GF-D8 (cell line): Measurements from ENCODE around the gene DENND1A.

ENCODE experiments used
- DNase-seq: peaks from one replicate; lab custom pipeline; 2025; lab: John Stamatoyannopoulos, UW

The DENND1A gene

DNA sequence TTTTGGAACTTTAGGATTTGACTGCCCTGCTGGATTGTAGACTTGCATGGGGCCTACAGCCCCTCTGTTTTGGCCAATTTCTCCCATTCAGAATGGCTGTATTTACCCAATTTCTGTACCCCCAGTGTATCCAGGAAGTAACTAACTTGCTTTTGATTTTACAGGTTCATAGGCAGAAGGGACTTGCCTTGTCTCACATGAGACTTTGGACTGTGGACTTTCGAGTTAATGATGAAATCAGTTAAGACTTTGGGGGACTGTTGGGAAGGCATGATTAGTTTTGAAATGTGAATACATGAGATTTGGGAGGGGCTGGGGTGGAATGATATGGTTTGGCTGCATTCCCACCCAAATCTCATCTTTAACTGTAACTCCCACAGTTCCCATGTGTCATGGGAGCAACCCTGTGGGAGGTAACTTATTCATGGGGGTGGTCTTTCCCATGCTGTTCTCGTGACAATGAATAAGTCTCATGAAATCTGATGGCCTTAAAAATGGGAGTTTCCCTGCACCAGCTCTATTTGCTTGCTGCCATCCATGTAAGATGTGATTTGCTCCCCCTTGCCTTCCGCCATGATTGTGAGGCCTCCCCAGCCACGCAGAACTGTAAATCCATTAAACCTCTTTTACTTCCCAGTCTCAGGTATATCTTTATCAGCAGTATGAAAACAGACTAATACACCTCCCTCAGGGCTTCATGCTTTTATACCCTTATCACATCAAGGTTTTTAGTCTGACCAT, 206.6 kb downstream of the DENND1A start:
- no peak for DNase-seq

DNA sequence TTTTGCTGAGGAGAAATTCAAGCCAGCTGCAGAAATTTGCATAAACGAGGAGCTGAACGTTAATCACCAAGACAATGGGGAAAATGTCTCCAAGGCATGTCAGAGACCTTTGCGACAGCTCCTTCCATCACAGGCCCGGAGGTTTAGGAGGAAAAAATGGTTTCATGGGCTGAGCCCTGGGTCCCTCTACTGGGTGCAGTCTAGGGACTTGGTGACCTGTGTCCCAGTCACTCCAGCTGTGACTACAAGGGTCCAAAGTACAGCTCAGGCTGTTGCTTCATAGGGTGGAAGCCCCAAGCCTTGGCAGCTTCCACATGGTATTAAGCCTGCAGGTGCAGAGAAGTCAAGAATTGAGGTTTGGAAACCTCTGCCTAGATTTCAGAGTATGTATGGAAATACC, 207.5 kb downstream of the DENND1A start:
- no peak for DNase-seq

DNA sequence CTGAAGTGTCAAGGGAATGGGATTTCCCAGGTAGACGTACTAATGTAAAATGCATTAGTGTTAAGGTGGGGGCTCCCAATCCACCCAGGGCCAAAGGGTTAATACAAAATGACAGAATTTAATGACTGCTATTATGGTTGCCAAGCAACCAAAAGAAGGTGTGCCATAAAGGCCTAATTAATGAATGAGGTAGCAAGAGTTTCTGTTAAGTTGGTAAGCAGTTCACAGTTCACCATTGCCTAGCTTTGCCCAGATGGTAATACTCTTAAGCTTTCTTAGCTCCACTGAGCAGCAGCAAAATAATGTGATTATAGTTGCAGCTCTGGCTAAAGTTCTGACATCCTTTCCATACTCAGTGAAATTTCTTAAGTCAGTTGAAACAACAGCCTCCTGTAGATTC, 211.7 kb downstream of the DENND1A start:
- no peak for DNase-seq

DNA sequence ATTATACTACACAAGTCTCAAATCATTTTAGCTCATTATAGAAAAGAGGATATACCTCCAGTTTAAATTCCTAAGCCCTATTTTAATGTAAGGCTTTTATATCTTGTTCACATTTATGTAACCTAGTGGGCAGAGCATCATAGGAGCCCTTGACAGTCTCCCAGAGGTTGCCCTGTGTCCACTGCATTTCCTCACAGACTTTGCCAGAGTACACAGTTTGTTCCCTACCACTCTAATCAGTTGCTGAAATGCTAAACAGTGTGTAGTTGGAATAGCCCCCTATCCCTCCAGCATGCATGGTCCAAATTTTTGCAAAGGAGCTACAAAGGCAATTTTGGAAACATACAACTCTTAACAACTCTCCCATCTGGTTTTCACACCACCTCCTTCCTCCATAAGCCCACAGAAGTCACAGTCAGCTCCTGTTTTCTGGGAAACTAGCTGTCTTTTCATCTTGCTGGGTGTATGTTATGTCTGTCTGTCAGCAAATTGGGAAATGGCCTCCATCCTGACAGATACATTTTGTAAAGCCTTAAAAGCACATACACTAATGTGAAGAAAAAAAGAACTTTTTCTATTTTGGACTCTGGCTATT, 212.2 kb downstream of the DENND1A start:
- DNase-seq: no peak

DNA sequence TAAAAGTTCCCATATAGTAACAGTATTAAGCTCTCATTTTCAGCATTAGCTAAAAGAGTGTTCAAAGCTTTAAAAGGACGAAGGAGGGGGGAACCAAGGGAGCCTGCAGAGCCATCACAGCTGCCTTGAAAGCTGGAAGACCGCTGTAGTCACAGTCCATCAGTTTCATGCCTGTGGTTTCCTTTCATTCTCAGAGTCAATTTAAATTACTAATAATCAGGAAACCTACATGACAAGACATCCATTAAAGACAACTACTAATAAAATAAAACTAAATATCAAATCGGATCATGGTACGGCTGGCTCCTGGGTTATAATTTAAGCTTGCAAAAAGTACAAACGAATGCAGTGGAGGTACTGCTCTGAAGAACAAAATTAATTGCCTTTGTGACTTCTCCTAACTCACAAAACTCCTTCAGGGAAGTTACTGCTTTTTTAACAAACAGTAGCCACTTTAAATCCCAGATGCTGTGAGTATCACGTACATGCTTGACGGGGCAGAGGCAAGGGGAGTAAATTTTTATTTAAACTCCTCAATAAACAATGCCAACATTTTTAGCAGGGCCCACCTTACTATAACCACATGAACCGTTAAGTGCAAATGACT, 213.5 kb downstream of the DENND1A start:
- no peak for DNase-seq

DNA sequence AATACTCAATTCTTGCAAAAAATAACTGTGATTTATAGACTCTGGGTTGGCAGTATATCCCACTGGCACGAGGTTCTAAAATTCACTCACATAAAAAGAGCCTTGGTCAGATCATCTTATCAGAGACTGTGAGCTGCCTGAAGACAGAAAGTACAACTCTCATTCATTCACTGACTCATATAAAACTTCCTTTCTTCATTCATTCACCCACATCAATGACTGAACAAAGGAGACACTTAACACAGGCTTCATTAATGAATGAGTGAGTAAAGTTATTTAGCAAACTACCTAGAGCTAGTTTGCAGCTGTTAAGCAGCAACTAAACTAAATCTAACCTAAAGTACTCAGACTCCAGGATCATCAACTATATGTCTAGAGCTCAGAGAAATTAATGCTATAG, 214.7 kb downstream of the DENND1A start:
- no peak for DNase-seq

DNA sequence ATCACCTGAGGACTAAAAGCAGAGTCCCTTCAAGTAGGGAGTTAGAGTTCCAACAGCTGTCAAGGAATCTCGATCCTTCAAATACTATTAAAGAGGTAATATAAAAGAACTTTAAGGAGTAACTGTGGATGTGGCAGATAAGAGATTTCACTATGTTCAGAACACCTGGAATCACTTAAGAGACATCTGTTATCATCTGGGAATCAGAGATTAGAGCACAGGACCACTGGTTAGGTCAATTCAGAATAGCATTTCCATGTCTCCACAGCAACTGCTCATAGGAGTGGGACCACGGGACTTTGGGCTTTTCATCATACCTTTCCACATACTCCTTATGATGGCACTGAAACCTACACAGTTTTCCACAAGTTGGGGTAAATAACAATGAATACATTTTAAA, 216.6 kb downstream of the DENND1A start:
- DNase-seq: no peak

DNA sequence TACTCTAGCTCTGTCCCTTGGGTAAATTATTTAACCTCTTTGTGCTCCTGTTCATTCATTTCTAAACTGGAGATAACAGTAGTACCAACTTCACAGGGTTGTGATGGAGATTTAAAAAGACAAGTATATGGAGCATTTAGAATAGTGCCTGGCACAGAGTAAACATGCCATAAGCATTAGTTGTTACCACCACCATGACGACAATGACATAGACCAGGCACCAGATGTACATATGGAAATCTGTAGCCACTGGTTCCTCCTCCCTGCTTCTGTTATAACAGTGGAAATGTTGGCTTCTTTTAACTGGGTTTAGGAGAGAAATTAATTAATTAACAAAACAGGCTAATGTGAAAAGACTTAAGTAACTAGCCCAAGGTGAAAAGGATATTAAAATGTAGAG, 217.5 kb downstream of the DENND1A start:
- no peak for DNase-seq

DNA sequence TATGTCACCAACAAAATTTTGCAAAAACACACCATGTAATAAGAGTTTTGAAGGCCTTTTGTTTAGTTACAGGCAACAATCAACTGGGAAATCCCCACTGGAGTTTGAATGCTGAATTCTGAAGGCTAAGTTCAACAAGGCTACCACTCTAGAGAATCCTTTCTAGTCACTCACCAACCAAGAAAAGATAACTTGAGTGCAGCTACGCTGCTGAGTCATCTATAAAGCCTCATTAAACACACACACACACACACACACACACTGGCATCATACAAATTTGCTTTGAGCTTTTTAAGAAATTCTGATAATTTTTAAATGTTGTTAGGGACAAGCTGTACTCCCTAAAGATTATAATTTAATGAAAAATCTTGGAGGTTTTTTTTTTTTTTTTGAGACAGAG, 219.6 kb downstream of the DENND1A start:
- no peak for DNase-seq

DNA sequence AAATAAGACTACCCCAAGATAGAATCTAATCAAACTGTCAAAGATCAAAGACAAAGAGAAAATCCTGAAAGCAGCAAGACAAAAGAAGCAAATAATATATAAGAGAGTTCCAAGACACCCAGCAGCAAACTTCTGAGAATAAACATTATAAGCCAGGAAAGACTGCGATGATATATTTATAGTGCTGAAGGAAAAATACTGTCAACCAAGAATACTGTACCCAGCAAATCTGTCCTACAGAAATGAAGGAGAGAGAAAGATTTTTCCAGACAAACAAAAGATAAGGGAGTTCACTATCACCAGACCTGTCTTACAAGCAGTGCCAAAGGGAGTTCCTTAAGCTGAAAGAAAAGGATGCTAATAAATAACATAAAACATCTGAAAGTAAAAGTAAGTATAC, 227.4 kb downstream of the DENND1A start:
- no peak for DNase-seq

DNA sequence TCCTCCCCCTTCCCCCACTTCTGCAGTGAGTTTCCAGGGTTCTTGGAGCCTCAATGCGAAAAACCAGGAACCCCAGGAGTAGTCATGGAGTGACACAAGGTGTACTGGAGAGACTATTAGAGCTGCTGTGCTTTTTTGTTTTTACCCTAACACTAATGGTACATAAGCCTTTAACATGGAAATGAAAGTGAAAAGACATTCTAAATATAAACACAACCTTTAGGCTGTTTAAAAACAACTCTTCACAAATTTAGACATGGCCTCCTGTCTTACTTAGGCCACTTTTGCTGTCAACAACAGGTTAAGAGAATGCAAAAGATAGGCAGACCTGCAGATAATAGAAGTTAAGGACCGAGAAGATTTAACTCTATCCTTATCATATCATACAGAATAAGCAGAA, 232.2 kb downstream of the DENND1A start:
- DNase-seq: no peak

DNA sequence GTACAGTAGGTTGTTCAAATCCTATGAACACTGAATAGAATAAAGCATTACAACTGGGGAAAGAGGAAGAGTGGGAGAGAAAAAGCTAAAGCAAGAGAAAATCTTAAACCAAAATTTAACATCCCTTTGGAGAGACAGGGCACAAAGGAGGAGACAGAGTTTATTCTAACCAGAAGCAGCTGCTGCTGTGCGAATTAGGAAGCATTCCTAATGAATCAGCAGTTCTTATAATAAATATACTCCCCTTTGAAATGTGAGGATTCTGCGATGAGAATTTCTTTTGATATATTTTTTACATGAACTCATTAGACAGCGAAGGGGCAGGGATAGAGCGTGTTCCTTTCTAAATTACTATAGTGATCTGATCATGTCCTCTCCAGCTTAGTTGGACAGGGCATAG, 233.4 kb downstream of the DENND1A start:
- DNase-seq: no peak

DNA sequence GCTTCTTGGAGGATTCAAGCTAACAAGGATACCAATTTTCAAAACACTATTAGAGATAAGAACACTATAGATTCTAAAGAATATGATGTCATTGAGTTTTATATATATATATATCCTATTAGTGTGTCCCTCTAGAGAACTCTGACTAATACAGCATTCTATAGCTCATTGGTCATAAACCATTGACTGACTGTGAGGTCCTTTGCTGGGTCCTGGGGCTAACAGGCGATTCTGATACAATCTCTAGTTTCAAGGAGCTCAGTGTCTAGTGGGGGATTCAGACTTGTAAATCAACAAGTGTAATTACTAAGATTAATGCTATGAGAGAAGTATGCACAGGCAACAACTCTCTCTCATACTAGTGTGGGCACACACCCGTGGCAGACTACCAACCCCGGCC, 234.5 kb downstream of the DENND1A start:
- no peak for DNase-seq

DNA sequence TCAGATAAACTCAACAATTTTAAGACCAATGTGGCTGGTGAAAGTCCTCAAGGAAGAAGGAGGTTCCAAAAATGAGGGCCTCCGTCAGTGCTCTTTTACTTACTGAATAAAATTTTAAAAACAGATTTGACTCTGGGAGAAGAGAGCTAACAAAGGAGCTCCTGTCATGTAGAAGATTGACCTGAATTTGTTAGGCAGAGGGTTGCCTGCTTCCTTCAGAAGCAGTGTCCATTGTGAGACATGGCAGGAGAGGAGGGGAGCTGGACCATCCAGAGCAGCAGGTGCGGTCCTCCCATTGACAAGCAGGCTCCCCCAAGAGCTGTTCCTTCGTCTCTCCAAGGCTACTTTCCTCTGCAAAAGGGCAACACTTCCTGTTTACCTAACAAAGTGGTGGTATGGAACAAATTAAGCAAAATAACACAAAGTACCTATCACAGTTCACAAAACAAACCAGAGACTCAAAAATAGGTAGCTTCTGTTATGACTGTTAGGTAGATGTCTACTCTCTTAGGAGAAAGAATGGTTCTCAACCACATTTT, 238.1 kb downstream of the DENND1A start:
- DNase-seq: no peak

DNA sequence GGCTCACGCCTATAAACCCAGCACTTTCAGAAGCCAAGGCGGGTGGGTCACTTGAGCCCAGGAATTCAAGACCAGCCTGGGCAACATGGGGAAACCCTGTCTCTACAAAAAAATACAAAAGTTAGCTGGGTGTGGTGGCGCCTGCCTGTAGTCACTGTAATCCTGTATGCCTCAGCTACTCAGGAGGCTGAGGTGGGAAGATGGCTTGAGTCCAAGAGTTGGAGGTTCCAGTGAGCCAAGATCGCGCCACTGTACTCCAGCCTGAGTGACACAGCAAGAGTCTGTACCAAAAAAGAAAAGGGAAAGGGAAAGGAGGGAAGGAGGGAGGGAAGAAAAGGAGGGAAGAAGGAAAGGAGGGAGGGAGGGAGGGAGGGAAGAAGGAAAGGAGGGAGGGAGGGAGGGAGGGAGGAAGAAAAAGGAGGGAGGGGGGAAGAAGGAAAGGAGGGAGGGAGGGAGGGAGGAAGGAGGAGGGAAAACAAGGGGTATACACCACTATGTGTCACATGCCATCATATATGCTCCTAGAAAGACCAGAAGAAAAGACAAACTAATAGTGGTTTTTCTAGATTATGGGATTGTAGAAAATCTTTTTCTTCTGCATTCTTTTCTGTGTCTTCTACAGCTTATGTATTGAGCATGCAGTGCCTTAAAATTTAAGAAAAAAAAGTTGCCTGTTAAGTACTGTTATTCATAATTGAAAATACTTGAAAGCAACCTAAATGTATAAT, 240.1 kb downstream of the DENND1A start:
- DNase-seq: no peak

DNA sequence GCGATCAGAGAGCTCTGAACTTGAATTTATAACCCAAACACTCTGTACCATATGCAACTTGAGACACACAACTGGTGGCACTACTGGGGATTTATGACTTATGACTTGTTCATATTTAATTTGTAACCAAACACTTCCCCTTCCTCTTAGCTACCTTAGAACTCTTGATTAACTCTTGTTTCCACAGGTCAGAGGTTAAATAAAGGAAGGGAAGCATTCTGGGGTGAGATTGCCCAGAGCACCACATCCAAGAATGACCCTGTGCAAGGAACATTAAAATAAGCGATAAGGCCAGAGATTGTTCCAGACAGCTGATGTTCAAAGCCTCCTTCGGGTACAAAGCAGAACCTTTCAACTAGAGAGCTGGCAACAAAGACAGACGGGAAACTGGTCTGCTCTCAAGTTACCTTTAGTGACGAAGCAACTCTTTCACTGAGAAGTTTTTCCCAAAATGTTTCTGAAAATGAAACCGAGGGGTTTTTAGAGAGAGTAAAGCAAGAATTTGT, 242.6 kb downstream of the DENND1A start:
- DNase-seq: no peak

DNA sequence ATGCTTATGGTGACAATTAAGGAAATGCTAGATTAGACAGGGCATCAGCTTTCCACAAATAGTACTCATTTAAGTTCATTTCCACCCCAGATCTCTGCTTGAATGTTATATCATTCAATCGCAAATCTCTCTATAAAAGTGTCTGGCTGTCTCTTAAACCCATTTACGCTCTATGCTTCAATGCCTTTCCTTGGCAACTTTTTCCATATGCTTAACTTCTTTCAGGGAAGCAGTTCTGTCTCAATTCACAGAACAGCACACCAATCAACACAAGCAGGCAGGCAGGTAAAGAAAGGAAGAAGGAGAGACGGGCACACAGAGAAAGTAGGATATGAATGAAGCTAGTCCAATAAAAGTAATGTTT, 243.1 kb downstream of the DENND1A start:
- no peak for DNase-seq

DNA sequence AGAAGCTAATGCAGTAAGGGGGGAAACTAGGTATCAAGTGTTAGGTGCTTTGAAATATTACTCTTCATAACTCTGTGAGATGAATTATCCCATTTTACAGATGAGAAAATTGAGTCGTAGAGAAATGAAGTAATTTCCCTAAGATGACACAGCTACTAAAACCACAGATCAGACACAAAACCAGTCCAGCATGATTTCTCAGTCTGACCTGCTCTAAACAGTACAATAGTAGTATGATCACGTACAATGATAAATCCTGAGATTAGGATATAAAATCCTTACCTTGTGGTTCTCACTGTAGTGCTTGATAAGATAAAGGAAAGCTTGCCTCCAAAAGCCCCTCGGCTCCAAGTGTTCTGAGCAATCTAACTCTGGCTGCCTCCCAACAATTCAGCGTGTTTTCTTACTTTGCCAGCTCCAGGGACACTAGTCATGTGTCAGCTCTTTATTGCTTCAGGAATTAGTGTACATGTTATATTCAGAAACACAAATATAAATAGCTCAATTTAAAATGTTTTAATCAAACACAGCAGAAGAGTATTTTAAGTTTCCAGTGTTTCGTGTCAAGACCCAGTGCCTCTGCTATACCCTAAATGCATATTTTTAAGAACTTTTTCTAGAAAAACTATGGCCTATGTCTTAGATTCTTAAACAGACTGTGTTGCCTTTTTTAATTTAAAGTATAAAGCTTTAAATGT, 243.6 kb downstream of the DENND1A start:
- no peak for DNase-seq

DNA sequence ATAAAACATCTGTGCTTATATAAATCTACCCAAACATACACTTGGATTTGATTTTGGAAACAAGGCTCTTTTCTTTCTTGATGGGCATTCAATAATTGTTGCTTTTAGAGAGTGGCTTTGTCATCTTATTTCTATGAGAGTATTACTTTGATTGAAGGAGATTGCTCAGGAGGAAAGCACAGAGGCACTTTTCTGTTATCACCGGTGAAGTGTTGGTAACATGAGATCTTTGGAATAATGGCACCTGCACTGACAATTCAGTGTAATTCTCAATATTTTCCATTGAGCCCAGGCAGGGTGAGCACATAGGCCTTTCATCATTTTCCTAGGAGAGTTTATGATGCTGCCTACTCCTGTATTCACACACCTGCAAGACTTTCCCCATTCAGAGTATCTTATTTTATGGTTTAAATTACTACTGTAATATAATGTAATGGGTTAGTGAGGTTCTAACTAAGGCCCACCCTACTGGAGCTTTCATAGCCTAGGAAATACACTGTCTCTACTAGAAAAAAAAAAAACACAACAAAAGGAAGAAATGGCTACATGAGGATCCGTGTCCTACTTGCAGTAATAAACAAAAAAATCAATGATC, 244.3 kb downstream of the DENND1A start:
- no peak for DNase-seq

DNA sequence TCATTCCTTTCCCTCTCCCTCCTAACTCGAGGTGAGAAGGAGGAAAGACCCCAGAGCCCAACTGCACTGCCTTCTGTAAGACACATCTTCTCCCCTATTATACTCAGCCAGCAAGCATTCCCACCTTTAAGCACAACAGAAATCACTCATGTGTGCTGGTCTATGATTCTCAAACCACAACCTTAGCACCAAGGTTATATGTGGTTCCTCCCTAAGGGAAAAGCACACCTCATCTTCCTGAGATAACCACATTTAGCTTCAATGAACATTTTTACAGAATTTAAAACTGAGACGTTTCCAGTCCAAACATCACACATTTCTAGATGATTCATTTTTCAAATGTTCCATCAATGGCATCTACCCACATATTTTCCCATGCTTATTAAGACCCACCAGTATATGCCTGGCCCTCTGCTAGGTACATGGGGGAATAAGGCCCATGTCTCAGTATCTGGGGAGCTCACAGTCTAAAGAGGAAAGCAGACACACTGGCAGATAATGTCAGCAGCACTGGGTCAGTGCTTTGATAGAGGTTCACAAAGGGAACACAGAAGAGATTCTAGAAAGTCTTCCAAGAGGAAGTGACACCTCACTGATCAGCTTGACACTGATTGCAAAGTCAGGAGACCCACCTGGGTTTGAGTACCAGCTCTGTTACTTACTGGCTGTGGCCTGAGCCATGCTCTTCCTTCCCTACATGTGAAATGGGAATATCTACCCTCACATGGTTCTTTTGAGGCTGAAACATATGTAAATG, 245.4 kb downstream of the DENND1A start:
- no peak for DNase-seq

DNA sequence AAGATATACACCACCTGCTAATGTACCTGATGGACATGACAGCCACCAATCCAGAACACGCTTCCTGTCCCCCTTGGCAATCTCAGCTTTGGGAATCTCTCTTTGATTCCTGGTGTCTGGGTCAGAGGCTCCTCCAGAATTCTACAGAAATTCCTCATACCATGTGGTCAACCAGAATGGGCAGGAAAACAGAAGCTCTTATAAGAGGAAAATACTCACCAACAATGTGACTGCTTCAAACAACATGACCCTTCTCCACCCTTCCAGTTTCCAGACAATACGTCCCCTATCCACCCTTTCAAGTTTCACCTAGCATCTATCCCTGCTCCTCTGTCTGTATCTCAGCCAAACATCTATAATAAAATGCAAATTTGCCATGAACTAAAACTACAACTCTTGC, 247.2 kb downstream of the DENND1A start:
- no peak for DNase-seq
